NK-92 treated with Interleukin-12 subunit alpha and Interleukin-12 subunit beta, amount 100 ng/mL, for 24 hours (cell line): ENCODE data around the gene DPYD.
"Not testable (repeated sequence)": the region's sequence is repeated elsewhere in the genome, so short reads cannot be mapped to it uniquely, and the experiment has no call there.

Experiments used
- DNase-seq: peaks from one replicate; lab custom pipeline; 2025; lab: John Stamatoyannopoulos, UW

DPYD gene

GRCh38 chr1:97356309-97356708 is 564.5 kb downstream of the DPYD start:
- DNase-seq: no peak

- DNase-seq: no peak
Measured at GRCh38 chr1:97352936-97353382, 567.9 kb downstream of the DPYD start.

GRCh38 chr1:97351846-97352245 is 569.0 kb downstream of the DPYD start:
- no peak for DNase-seq

GRCh38 chr1:97350662-97351061 is 570.2 kb downstream of the DPYD start:
- no peak for DNase-seq

- no peak for DNase-seq
Measured at GRCh38 chr1:97350241-97350640, 570.6 kb downstream of the DPYD start.

GRCh38 chr1:97349794-97350193 is 571.0 kb downstream of the DPYD start:
- DNase-seq: not testable (repeated sequence)

GRCh38 chr1:97348599-97349265 is 572.1 kb downstream of the DPYD start:
- no peak for DNase-seq

- no peak for DNase-seq
Measured at GRCh38 chr1:97340951-97341350, 579.9 kb downstream of the DPYD start.

GRCh38 chr1:97338347-97338746 is 582.5 kb downstream of the DPYD start:
- no peak for DNase-seq

- no peak for DNase-seq
Measured at GRCh38 chr1:97337250-97338030, 583.4 kb downstream of the DPYD start.

GRCh38 chr1:97334454-97334853 is 586.4 kb downstream of the DPYD start:
- DNase-seq: no peak

GRCh38 chr1:97332716-97333115 is 588.1 kb downstream of the DPYD start:
- DNase-seq: no peak

GRCh38 chr1:97331165-97331564 is 589.7 kb downstream of the DPYD start:
- DNase-seq: no peak

- no peak for DNase-seq
Measured at GRCh38 chr1:97314685-97315084, 606.1 kb downstream of the DPYD start.

- DNase-seq: no peak
Measured at GRCh38 chr1:97308131-97308530, 612.7 kb downstream of the DPYD start.

GRCh38 chr1:97307568-97307967 is 613.3 kb downstream of the DPYD start:
- no peak for DNase-seq

GRCh38 chr1:97307151-97307550 is 613.7 kb downstream of the DPYD start:
- DNase-seq: no peak

GRCh38 chr1:97306504-97306903 is 614.3 kb downstream of the DPYD start:
- no peak for DNase-seq

GRCh38 chr1:97304366-97304765 is 616.5 kb downstream of the DPYD start:
- no peak for DNase-seq

GRCh38 chr1:97298966-97299365 is 621.9 kb downstream of the DPYD start:
- no peak for DNase-seq

GRCh38 chr1:97297611-97298010 is 623.2 kb downstream of the DPYD start:
- no peak for DNase-seq

- DNase-seq: no peak
Measured at GRCh38 chr1:97281962-97282361, 638.9 kb downstream of the DPYD start.

GRCh38 chr1:97277891-97278654 is 642.8 kb downstream of the DPYD start:
- no peak for DNase-seq
